Measurements from ENCODE around the gene TRPV2.

The TRPV2 gene

DNA sequence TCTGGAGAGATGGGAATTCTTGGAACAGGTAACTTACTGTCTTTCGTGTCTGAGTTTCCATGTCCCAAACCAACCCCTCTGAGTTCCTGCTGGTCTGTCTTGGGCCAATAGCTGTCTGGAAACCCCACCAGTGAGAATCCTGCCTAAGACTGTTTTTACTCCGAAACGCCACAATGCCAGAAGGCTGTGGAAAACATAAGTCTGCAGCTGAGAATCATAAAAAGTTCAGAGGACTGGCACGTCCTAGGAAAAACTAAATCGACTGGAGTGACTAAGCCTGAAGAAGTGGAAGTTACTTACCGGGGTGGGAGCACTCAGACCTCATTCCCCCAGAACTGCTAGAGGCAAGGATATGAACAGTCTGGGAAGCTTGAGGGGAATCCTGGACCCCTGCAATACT is 63.3 kb downstream of the TRPV2 start:
- DNase-seq: no peak

DNA sequence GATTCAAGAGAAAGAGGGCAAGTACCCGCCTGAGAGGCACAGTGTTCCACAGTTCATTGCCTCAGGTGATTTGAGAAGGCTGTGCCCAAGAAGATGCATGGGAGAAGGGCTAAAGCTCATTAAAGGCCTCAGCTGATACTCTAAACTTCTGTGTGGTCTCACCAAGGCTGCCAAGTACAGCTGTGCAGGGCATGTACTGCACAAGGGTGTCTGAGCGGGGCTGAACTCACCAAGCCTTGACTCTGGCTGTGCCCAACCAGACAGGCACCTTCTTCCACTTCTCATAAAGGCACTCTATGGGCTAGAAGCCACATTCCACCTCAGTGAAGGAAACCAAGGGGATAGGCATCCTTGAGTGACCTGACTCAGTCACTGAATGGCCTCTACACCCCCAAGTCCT is 63.9 kb downstream of the TRPV2 start:
- no peak for DNase-seq

- no peak for DNase-seq
These were observed 65.6 kb downstream of the TRPV2 start for GRCh38 chr17:16480995-16481394.

- DNase-seq: no peak
These were observed 66.9 kb downstream of the TRPV2 start for GRCh38 chr17:16482253-16482652.

DNA sequence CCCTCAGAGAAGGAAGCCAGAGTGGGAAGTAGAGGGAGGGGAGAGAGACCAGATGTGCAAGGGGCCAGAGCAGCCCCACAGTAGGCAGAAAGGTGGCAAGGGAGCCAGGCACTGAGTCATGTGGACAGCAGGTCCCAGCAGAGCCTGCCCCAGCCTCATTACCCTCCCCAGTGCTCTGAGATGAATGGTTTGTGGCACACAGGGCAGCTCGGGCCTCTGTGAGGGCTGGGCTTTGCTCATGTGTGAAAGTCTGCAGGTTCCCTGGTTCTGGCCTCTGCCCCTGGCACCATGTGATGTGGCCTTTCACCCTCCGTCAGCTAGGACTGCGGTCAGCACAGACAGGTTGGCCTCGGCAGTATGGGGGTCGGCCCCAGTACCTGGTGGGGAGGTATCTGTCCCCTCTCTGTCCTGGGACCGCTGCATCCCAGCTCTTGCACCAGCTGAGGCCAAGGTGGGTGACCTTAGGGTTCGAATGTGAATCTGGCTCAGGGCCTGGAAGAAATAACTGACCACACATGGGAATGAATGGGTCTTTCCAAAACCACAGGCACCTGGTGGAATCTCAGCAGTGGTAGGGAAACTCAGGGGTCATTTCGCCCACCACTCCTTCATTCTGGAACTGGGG is 67.8 kb downstream of the TRPV2 start:
- DNase-seq: no peak

DNA sequence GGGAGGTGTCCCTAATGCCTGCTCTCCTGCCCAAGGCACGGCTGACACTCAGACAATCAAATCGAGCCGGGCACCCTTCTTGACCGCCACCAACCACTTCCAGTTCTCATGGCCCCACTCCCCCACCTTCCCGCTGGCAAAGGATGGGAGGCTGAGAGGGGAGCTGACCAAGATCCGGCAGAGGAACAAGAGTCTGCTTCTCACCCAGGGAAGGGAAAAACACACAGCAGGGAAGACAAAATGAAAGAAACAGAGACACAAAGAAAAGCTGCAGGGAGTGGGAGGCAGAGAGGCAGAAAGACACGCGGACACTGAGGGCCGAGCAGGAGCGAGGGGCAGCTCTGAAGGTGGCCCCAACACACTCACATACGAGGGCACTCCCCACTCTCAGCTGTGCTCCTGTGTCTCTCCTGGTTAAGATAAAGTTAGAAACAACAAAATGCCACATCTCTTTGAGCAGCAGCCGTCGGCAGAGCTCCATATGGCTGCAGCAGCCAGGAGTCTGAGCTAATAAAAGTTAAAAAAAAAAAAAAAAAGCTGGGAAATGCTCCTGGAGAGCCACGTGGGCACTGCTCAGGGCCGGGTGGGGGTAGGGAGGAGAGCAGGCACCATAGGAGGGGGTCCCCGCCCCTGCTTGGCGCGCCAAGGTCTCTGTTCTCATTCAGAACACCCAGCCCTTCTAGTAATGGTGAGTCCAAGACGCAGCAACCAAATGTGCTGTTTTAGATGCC is 69.2 kb downstream of the TRPV2 start:
- DNase-seq: no peak

Data from NCI-H524 (cell line).